B cell (primary cell): ENCODE results near the gene SON. TPM values are rescaled to one million over a fixed set of nuclear protein-coding genes. Genes with fewer than 3 reads are reported as not detected.

Experiments
- ATAC-seq: fragments of 200-7000 bp; cut with Tn5 transposase; one replicate; pipeline ENCODE4 v1.10.0; 2021; ENCODE audit warnings: low read depth, mild to moderate bottlenecking, moderate number of reproducible peaks, moderate library complexity
- CTCF ChIA-PET: fragments of 350-600 bp; sonication (Branson Sonifier 250); formaldehyde crosslinking; loops from one replicate; lab custom pipeline; 2021; ENCODE audit warnings: antibody characterized with exemption, inconsistent platforms; lab: Charles Lee
- POLR2A ChIA-PET: fragments of 350-600 bp; sonication (Branson Sonifier 250); formaldehyde crosslinking; loops from one replicate; lab custom pipeline; 2021; ENCODE audit warnings: antibody characterized with exemption; lab: Charles Lee
- DNase-seq: peaks from one replicate; pipeline ENCODE4 v3.0.0; 2013
- H2AFZ ChIP-seq: 2 replicates; pipeline ENCODE4 v1.6.1; 2012; ENCODE audit warnings: mild to moderate bottlenecking, low read depth, low read length; ENCODE audit not compliant: insufficient read depth, poor library complexity, severe bottlenecking
- H3K27ac ChIP-seq, 2 donors: 1 replicate in 1 of 2; 2 replicates in 1 of 2; pipeline ENCODE4 v1.5.1; 2012 to 2013; ENCODE audit warnings: low read length in 2 of 2, mild to moderate bottlenecking in 2 of 2, moderate library complexity in 1 of 2
- H3K27me3 ChIP-seq, 4 experiments: fragments of 200-600 bp in 1 of 4; sonication (generic) in 1 of 4; replicated peaks in 1 of 4; 1 replicate in 2 of 4; 2 replicates in 2 of 4; pipeline versions ENCODE4 v1.6.1 to v1.7.0; 2013 to 2016; ENCODE audit warnings: low read length in 3 of 4, mild to moderate bottlenecking in 2 of 4, mixed read lengths in 1 of 4, moderate library complexity in 1 of 4; ENCODE audit not compliant: insufficient read depth in 4 of 4, control insufficient read depth in 3 of 4; ENCODE audit errors: control extremely low read depth in 1 of 4
- H3K36me3 ChIP-seq, 2 experiments: replicated peaks in 1 of 2; 1 replicate in 1 of 2; 2 replicates in 1 of 2; pipeline versions ENCODE4 v1.6.1 to v1.7.1; 2013; ENCODE audit warnings: low read length in 1 of 2; ENCODE audit not compliant: insufficient read depth in 2 of 2, control insufficient read depth in 1 of 2; ENCODE audit errors: control extremely low read depth in 1 of 2, extremely low read depth in 1 of 2
- H3K4me1 ChIP-seq, 2 donors: fragments of 200-600 bp in 1 of 2; sonication (generic) in 1 of 2; 1 replicate in 1 of 2; 2 replicates in 1 of 2; pipeline versions ENCODE4 v1.5.1 to v1.6.1; 2013 to 2017; ENCODE audit warnings: low read length in 2 of 2; ENCODE audit not compliant: control insufficient read depth in 2 of 2, insufficient read depth in 2 of 2
- H3K4me2 ChIP-seq: replicated peaks from 2 replicates; pipeline ENCODE3; 2012; ENCODE audit warnings: mild to moderate bottlenecking, low read depth, low read length; ENCODE audit not compliant: poor library complexity, severe bottlenecking
- H3K4me3 ChIP-seq, 5 experiments: fragments of 200-600 bp in 1 of 5; sonication (generic) in 1 of 5; 1 replicate in 3 of 5; 2 replicates in 2 of 5; pipeline versions ENCODE4 v1.5.1 to v1.7.0; 2011 to 2016; ENCODE audit warnings: low read length in 4 of 5, mild to moderate bottlenecking in 4 of 5, low read depth in 2 of 5, control low read depth in 1 of 5, moderate library complexity in 1 of 5; ENCODE audit not compliant: insufficient read depth in 1 of 5; ENCODE audit errors: control extremely low read depth in 1 of 5, extremely low read depth in 1 of 5
- H3K79me2 ChIP-seq: fragments of 200-600 bp; sonication (generic); one replicate; pipeline ENCODE4 v1.6.0; 2016; ENCODE audit warnings: low read length; ENCODE audit not compliant: control insufficient read depth, insufficient read depth
- H3K9ac ChIP-seq: fragments of 200-600 bp; sonication (generic); 2 replicates; pipeline ENCODE4 v1.6.1; 2017; ENCODE audit warnings: mild to moderate bottlenecking, low read length, moderate library complexity
- H3K9me3 ChIP-seq, 3 donors: one replicate each; pipeline versions ENCODE4 v1.6.1 to v1.7.1; 2013; ENCODE audit warnings: low read length in 2 of 3; ENCODE audit not compliant: control insufficient read depth in 2 of 3, insufficient read depth in 1 of 3; ENCODE audit errors: control extremely low read depth in 1 of 3
- H4K20me1 ChIP-seq: 2 replicates; pipeline ENCODE4 v1.6.0; 2012; ENCODE audit warnings: mild to moderate bottlenecking, low read length; ENCODE audit not compliant: insufficient read depth, control insufficient read depth, poor library complexity, severe bottlenecking
- H3K27ac Mint-ChIP-seq: one replicate; pipeline ENCODE4 v1.8.0; 2021; ENCODE audit warnings: mixed read lengths
- H3K27me3 Mint-ChIP-seq: one replicate; pipeline ENCODE4 v1.8.0; 2021; ENCODE audit warnings: mixed read lengths
- H3K4me1 Mint-ChIP-seq: one replicate; pipeline ENCODE4 v1.8.0; 2021; ENCODE audit warnings: mixed read lengths
- H3K4me3 Mint-ChIP-seq: one replicate; pipeline ENCODE4 v1.8.0; 2021; ENCODE audit warnings: mixed read lengths
- H3K9me3 Mint-ChIP-seq: one replicate; pipeline ENCODE4 v1.8.0; 2022; ENCODE audit warnings: mixed read lengths; ENCODE audit not compliant: insufficient read depth
- EZH2 ChIP-seq: IDR thresholded peaks from 2 replicates; pipeline ENCODE4 v1.6.1; 2012; ENCODE audit warnings: borderline replicate concordance, low read depth, mild to moderate bottlenecking, moderate library complexity, low read length; ENCODE audit not compliant: insufficient read depth, poor library complexity, severe bottlenecking
- WGBS: methylation state at CpG from one replicate; pipeline ENCODE4 v1.1.5; 2013; ENCODE audit warnings: missing lambda C conversion rate; ENCODE audit not compliant: insufficient coverage; 5-methylcytosine and 5-hydroxymethylcytosine counted together
- intact Hi-C: fragments of 100-400 bp; cut with micrococcal nuclease; formaldehyde crosslinking; loops from one replicate; pipeline ENCODE4 v1.10.0; 2022
- polyA plus RNA-seq: library from polyadenylated mRNA; depleted of rRNA; stranded (reverse); fragments of >200 nt; gene quantifications from 2 replicates; pipeline ENCODE4 v1.2.3, GENCODE V29; 2012
- total RNA-seq, 2 donors: library from RNA; stranded (reverse); fragments of 120-200 nt in 1 of 2; gene quantifications; 1 replicate in 1 of 2; 2 replicates in 1 of 2; pipeline versions ENCODE4 v1.2.3 to v1.2.4, GENCODE V29; 2013 to 2022
- TF ChIP-seq, protein P1 (sequence below): fragments of 200-600 bp; IDR thresholded peaks from one replicate; pipeline ENCODE4 v1.8.0; 2022; ENCODE audit warnings: antibody characterized with exemption, mild to moderate bottlenecking

Gene SON
- total and polyA plus RNA-seq, 2 donors (not counting 1 experiment from before 2014, with no cell fraction given) = 92.0 to 463 TPM

DNA sequence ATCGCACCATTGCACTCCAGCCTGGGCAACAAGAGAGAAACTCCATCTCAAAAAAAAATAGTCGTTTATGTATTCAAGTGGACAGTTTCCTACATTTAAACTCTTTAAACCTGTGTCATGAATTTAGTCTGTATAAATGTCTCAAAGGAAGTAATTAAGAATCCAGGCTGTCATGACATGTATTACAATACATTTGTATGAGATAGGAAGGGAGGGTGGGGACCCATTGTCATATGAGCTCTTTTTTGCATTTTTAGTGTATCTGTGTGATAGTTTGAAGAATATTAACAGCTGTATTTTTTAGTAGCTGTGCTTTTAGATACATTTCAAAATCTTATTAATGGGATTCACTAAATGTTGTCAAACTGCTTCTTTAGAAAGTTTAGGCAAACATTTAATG lies 25.6 kb downstream of the SON start:
- H3K4me3 ChIP-seq = no peak overlapping the region
- Mint-ChIP-seq H3K27ac (no peak overlapping the region), H3K4me3 (no peak overlapping the region), H3K27me3 (no peaks in the 10 kb centered on the region), H3K9me3 (no peaks in the 10 kb centered on the region), H3K4me1 (peaks cover 4% of the 10 kb centered on the region)
- peaks cover 10 to 58% of the 10 kb centered on the region in 2 experiments for H3K36me3 ChIP-seq
- no CpG with 5 or more reads among the region's 2 CpGs for WGBS
- ATAC-seq (no peak), DNase-seq (no peak)
- H3K4me2 ChIP-seq = no peak overlapping the region
- H3K79me2 ChIP-seq = peaks cover 40% of the 10 kb centered on the region
- no peaks in the 10 kb centered on the region for H3K9me3 ChIP-seq
- POLR2A ChIA-PET = no interaction called here
- peaks cover 38% of the 10 kb centered on the region for H4K20me1 ChIP-seq
- no peak overlapping the region for H3K27ac ChIP-seq
- no peak overlapping the region for H2AFZ ChIP-seq
- CTCF ChIA-PET = no interaction called here
- intact Hi-C loops = no loop called here
- no peaks in the 10 kb centered on the region for H3K4me1 ChIP-seq
- H3K27me3 ChIP-seq = no peaks in the 10 kb centered on the region
- H3K9ac ChIP-seq = no peak overlapping the region
- TF ChIP-seq, protein P1, sequence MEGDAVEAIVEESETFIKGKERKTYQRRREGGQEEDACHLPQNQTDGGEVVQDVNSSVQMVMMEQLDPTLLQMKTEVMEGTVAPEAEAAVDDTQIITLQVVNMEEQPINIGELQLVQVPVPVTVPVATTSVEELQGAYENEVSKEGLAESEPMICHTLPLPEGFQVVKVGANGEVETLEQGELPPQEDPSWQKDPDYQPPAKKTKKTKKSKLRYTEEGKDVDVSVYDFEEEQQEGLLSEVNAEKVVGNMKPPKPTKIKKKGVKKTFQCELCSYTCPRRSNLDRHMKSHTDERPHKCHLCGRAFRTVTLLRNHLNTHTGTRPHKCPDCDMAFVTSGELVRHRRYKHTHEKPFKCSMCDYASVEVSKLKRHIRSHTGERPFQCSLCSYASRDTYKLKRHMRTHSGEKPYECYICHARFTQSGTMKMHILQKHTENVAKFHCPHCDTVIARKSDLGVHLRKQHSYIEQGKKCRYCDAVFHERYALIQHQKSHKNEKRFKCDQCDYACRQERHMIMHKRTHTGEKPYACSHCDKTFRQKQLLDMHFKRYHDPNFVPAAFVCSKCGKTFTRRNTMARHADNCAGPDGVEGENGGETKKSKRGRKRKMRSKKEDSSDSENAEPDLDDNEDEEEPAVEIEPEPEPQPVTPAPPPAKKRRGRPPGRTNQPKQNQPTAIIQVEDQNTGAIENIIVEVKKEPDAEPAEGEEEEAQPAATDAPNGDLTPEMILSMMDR = no peak
- TF ChIP-seq EZH2 = no peak

DNA sequence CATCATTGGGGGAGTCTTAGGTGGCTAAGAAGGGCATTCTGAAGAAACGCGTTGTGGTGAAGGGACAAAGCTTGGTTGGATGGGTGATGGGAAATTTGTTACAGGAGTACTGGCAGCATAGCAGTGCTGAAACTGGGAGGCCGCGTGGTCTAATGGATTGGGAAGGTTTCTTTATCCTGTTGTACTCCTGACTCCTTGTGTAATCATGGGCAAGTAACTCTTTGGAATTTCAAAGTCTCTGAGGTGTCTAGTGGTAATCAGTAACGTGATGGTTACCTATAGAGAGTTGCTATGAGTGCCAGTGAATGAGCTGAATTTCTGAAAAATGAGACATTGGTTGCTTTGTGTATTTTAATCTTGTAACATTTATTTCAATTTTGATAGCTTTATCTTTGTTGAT lies 27.2 kb downstream of the SON start:
- intact Hi-C loops = no loop called here
- H3K27ac Mint-ChIP-seq = no peak overlapping the region
- H4K20me1 ChIP-seq = peaks cover 27% of the 10 kb centered on the region

More for the DNA sequence above, 27.2 kb downstream of the SON start:
- Histone ChIP-seq H2AFZ (no peak overlapping the region), H3K27ac (no peak overlapping the region), H3K4me1 (no peaks in the 10 kb centered on the region), H3K79me2 (peaks cover 28% of the 10 kb centered on the region), H3K36me3 (peaks cover 15 to 62% of the 10 kb centered on the region in 2 experiments), H3K4me3 (no peak overlapping the region), H3K27me3 (no peaks in the 10 kb centered on the region), H3K4me2 (no peak overlapping the region), H3K9me3 (no peaks in the 10 kb centered on the region), H3K9ac (no peak overlapping the region)
- ChIA-PET CTCF (no interaction called here), POLR2A (no interaction called here)
- no peak for DNase-seq
- no peak for ATAC-seq
- WGBS = 100% methylated on average over 4 of the region's 5 CpGs
- peaks cover 4% of the 10 kb centered on the region for H3K4me1 Mint-ChIP-seq
- H3K9me3 Mint-ChIP-seq = no peaks in the 10 kb centered on the region
- H3K27me3 Mint-ChIP-seq = no peaks in the 10 kb centered on the region
- H3K4me3 Mint-ChIP-seq = no peak overlapping the region
- TF ChIP-seq, protein P1 = no peak
- no peak for TF ChIP-seq EZH2
